Neural progenitor cell (in vitro differentiated cells): Measurements from ENCODE around the gene PRIMPOL. TPM values are rescaled to one million over a fixed set of nuclear protein-coding genes. Genes with fewer than 3 reads are reported as not detected.

ENCODE experiments used
- DNase-seq: peaks from one replicate; pipeline ENCODE4 v3.0.0-alpha.2; 2016; ENCODE audit warnings: low spot score
- H2AFZ ChIP-seq: fragments of 200-600 bp; sonication (generic); replicated peaks from 2 replicates; pipeline ENCODE4 v1.6.1; 2016; ENCODE audit warnings: antibody characterized with exemption
- H3F3A ChIP-seq: fragments of 200-600 bp; sonication (generic); 2 replicates; pipeline ENCODE4 v1.6.1; 2016; ENCODE audit warnings: antibody characterized with exemption, low read depth
- H3K27ac ChIP-seq: fragments of 200-600 bp; sonication (generic); 2 replicates; pipeline ENCODE4 v1.5.1; 2016; ENCODE audit warnings: mild to moderate bottlenecking
- H3K27me3 ChIP-seq: fragments of 200-600 bp; sonication (generic); 2 replicates; pipeline ENCODE4 v1.6.1; 2016; ENCODE audit warnings: mild to moderate bottlenecking, moderate library complexity
- H3K36me3 ChIP-seq: fragments of 200-600 bp; sonication (generic); 2 replicates; pipeline ENCODE4 v1.5.1; 2016
- H3K4me1 ChIP-seq: fragments of 200-600 bp; sonication (generic); 2 replicates; pipeline ENCODE4 v1.6.1; 2016; ENCODE audit warnings: mixed run types
- H3K4me2 ChIP-seq: fragments of 200-600 bp; sonication (generic); 2 replicates; pipeline ENCODE4 v1.6.1; 2016
- H3K4me3 ChIP-seq: fragments of 200-600 bp; sonication (generic); 2 replicates; pipeline ENCODE4 v1.5.1; 2016
- H3K79me2 ChIP-seq: fragments of 200-600 bp; sonication (generic); 2 replicates; pipeline ENCODE4 v1.6.1; 2016; ENCODE audit warnings: low read depth
- H3K9ac ChIP-seq: fragments of 200-600 bp; sonication (generic); 2 replicates; pipeline ENCODE4 v1.6.1; 2016
- H3K9me3 ChIP-seq: fragments of 200-600 bp; sonication (generic); 2 replicates; pipeline ENCODE4 v1.5.1; 2016; ENCODE audit warnings: low read depth
- H4K20me1 ChIP-seq: fragments of 200-600 bp; sonication (generic); 2 replicates; pipeline ENCODE4 v1.6.1; 2016; ENCODE audit warnings: low read depth
- H3K27ac Mint-ChIP-seq: 3 replicates; pipeline ENCODE4 v1.8.0; 2021; ENCODE audit warnings: mixed read lengths
- H3K27me3 Mint-ChIP-seq: 2 replicates; pipeline ENCODE4 v1.8.0; 2022; ENCODE audit warnings: low read depth, mild to moderate bottlenecking, inconsistent platforms, moderate library complexity, mixed read lengths; ENCODE audit not compliant: insufficient read depth
- H3K36me3 Mint-ChIP-seq: 3 replicates; pipeline ENCODE4 v1.8.0; 2021; ENCODE audit warnings: mixed read lengths
- H3K4me1 Mint-ChIP-seq: 3 replicates; pipeline ENCODE4 v1.8.0; 2021; ENCODE audit warnings: mixed read lengths
- H3K4me3 Mint-ChIP-seq: 3 replicates; pipeline ENCODE4 v1.8.0; 2021; ENCODE audit warnings: mild to moderate bottlenecking, moderate library complexity, mixed read lengths
- H3K9me3 Mint-ChIP-seq: 3 replicates; pipeline ENCODE4 v1.8.0; 2020; ENCODE audit warnings: mixed read lengths
- CTCF ChIP-seq: fragments of 200-600 bp; sonication (generic); IDR thresholded peaks from 2 replicates; pipeline ENCODE4 v1.5.1; 2017; ENCODE audit warnings: antibody characterized with exemption, mild to moderate bottlenecking
- EZH2 ChIP-seq: fragments of 200-600 bp; sonication (generic); IDR thresholded peaks from 2 replicates; pipeline ENCODE4 v1.6.1; 2017; ENCODE audit warnings: antibody characterized with exemption, mild to moderate bottlenecking, moderate library complexity
- EZH2phosphoT487 ChIP-seq: fragments of 200-600 bp; sonication (generic); IDR thresholded peaks from 2 replicates; pipeline ENCODE4 v1.6.1; 2017; ENCODE audit warnings: antibody characterized with exemption
- total RNA-seq: library from RNA; depleted of rRNA; stranded (reverse); fragments of >200 nt; gene quantifications from 2 replicates; pipeline ENCODE4 v1.2.3, GENCODE V29; 2015; ENCODE audit warnings: low replicate concordance

PRIMPOL gene
- total RNA-seq, 1 donor from 2014 or later, result 46.6 TPM

- Mint-ChIP-seq H3K4me1 (no peaks in the 10 kb centered on the region), H3K27me3 (peaks cover 2% of the 10 kb centered on the region), H3K27ac (no peak overlapping the region), H3K4me3 (no peak overlapping the region), H3K9me3 (no peaks in the 10 kb centered on the region), H3K36me3 (peaks cover 50% of the 10 kb centered on the region)
- peaks cover 42% of the 10 kb centered on the region for H3K79me2 ChIP-seq
- H3K9me3 ChIP-seq, result no peaks in the 10 kb centered on the region
- H3K4me1 ChIP-seq, result no peaks in the 10 kb centered on the region
- H3K4me2 ChIP-seq, result no peak overlapping the region
- no peak for DNase-seq
- no peak overlapping the region for H3K4me3 ChIP-seq
- TF ChIP-seq CTCF, result no peak
- TF ChIP-seq EZH2, result no peak
- H2AFZ ChIP-seq, result no peak overlapping the region
- no peak overlapping the region for H3K27ac ChIP-seq
- no peak overlapping the region for H3K9ac ChIP-seq
- H3F3A ChIP-seq, result no peaks in the 10 kb centered on the region
- H3K27me3 ChIP-seq, result no peaks in the 10 kb centered on the region
- peaks cover 46% of the 10 kb centered on the region for H3K36me3 ChIP-seq
- peaks cover 39% of the 10 kb centered on the region for H4K20me1 ChIP-seq
Measured at GRCh38 chr4:184713887-184714286, 64.3 kb downstream of the PRIMPOL start.

- no peaks in the 10 kb centered on the region for H3K9me3 ChIP-seq
- no peaks in the 10 kb centered on the region for H3K4me1 Mint-ChIP-seq
- H3K79me2 ChIP-seq, result peaks cover 58% of the 10 kb centered on the region
- no peaks in the 10 kb centered on the region for H3F3A ChIP-seq
- H3K4me1 ChIP-seq, result no peaks in the 10 kb centered on the region
- H3K4me3 Mint-ChIP-seq, result no peak overlapping the region
- TF ChIP-seq EZH2 (no peak), EZH2phosphoT487 (no peak), CTCF (no peak)
- H4K20me1 ChIP-seq, result peaks cover 56% of the 10 kb centered on the region
- DNase-seq, result no peak
- no peak overlapping the region for H3K9ac ChIP-seq
- H3K27me3 ChIP-seq, result no peaks in the 10 kb centered on the region
- H3K36me3 ChIP-seq, result peaks cover 39% of the 10 kb centered on the region
- H3K27ac ChIP-seq, result no peak overlapping the region
- peaks cover 2% of the 10 kb centered on the region for H3K27me3 Mint-ChIP-seq
- H3K4me2 ChIP-seq, result no peak overlapping the region
- H2AFZ ChIP-seq, result no peak overlapping the region
- H3K27ac Mint-ChIP-seq, result no peak overlapping the region
- H3K9me3 Mint-ChIP-seq, result no peaks in the 10 kb centered on the region
- no peak overlapping the region for H3K4me3 ChIP-seq
- peaks cover 45% of the 10 kb centered on the region for H3K36me3 Mint-ChIP-seq
Measured at GRCh38 chr4:184715526-184715925, 66.0 kb downstream of the PRIMPOL start.

- H4K20me1 ChIP-seq, result peaks cover 68% of the 10 kb centered on the region
- H3K9ac ChIP-seq, result no peak overlapping the region
- no peaks in the 10 kb centered on the region for H3K4me1 ChIP-seq
- H3F3A ChIP-seq, result no peaks in the 10 kb centered on the region
- no peak overlapping the region for H3K27ac Mint-ChIP-seq
- TF ChIP-seq EZH2phosphoT487, result no peak
- TF ChIP-seq CTCF, result no peak
- no peak for TF ChIP-seq EZH2
- H3K79me2 ChIP-seq, result peaks cover 90% of the 10 kb centered on the region
- H3K27ac ChIP-seq, result no peak overlapping the region
- H2AFZ ChIP-seq, result no peak overlapping the region
- H3K9me3 ChIP-seq, result no peaks in the 10 kb centered on the region
- H3K4me3 Mint-ChIP-seq, result no peak overlapping the region
- DNase-seq, result no peak
- no peaks in the 10 kb centered on the region for H3K9me3 Mint-ChIP-seq
- peaks cover 49% of the 10 kb centered on the region for H3K36me3 ChIP-seq
- no peak overlapping the region for H3K4me2 ChIP-seq
- peaks cover 51% of the 10 kb centered on the region for H3K36me3 Mint-ChIP-seq
- H3K4me1 Mint-ChIP-seq, result no peaks in the 10 kb centered on the region
- H3K27me3 ChIP-seq, result no peaks in the 10 kb centered on the region
- no peak overlapping the region for H3K4me3 ChIP-seq
- H3K27me3 Mint-ChIP-seq, result no peaks in the 10 kb centered on the region
Measured at GRCh38 chr4:184719407-184719806, 69.9 kb downstream of the PRIMPOL start.
